Loucy (cell line): ENCODE measurements around the gene ARL8B.

Source experiments
- H2AFZ ChIP-seq: fragments of 200-600 bp; sonication (generic); 2 replicates; pipeline ENCODE4 v1.6.0; 2016; ENCODE audit warnings: antibody characterized with exemption, mild to moderate bottlenecking, low read length, moderate library complexity
- H3F3A ChIP-seq: fragments of 200-600 bp; 2 replicates; pipeline ENCODE4 v1.6.0; 2016; ENCODE audit warnings: antibody characterized with exemption, low read depth, mild to moderate bottlenecking
- H3K27me3 ChIP-seq: fragments of 200-600 bp; sonication (generic); 2 replicates; pipeline ENCODE4 v1.6.1; 2014; ENCODE audit warnings: low read length, mild to moderate bottlenecking; ENCODE audit not compliant: insufficient read depth, poor library complexity, severe bottlenecking
- H3K36me3 ChIP-seq: fragments of 200-600 bp; sonication (generic); 2 replicates; pipeline ENCODE4 v1.6.1; 2016; ENCODE audit warnings: low read length; ENCODE audit not compliant: insufficient read depth
- H3K4me1 ChIP-seq: fragments of 200-600 bp; sonication (generic); 2 replicates; pipeline ENCODE4 v1.5.1; 2014; ENCODE audit warnings: low read length, mild to moderate bottlenecking; ENCODE audit not compliant: insufficient read depth, poor library complexity, severe bottlenecking
- H3K4me2 ChIP-seq: fragments of 200-600 bp; sonication (generic); 2 replicates; pipeline ENCODE4 v1.6.0; 2014; ENCODE audit warnings: antibody characterized with exemption, low read length, low read depth, mild to moderate bottlenecking; ENCODE audit not compliant: poor library complexity, severe bottlenecking
- H3K4me3 ChIP-seq: fragments of 200-600 bp; sonication (generic); 2 replicates; pipeline ENCODE4 v1.5.1; 2014; ENCODE audit warnings: low read length, mild to moderate bottlenecking, mixed read lengths; ENCODE audit not compliant: poor library complexity, severe bottlenecking
- H3K79me2 ChIP-seq: fragments of 200-600 bp; sonication (generic); 2 replicates; pipeline ENCODE4 v1.6.1; 2014; ENCODE audit warnings: low read length; ENCODE audit not compliant: insufficient read depth
- H3K9ac ChIP-seq: fragments of 200-600 bp; sonication (generic); 2 replicates; pipeline ENCODE4 v1.6.0; 2014; ENCODE audit warnings: mild to moderate bottlenecking, low read depth, low read length, moderate library complexity; ENCODE audit not compliant: poor library complexity, severe bottlenecking
- H3K9me2 ChIP-seq: fragments of 200-600 bp; sonication (generic); replicated peaks from 2 replicates; pipeline ENCODE4 v1.6.1; 2016; ENCODE audit warnings: low read depth, low read length, mixed read lengths
- H3K9me3 ChIP-seq: fragments of 200-600 bp; sonication (generic); 2 replicates; pipeline ENCODE4 v1.6.1; 2014; ENCODE audit warnings: mild to moderate bottlenecking, antibody characterized with exemption, low read length, low read depth; ENCODE audit not compliant: insufficient read depth
- H4K20me1 ChIP-seq: fragments of 200-600 bp; sonication (generic); 2 replicates; pipeline ENCODE4 v1.6.0; 2014; ENCODE audit warnings: antibody characterized with exemption, low read length, mild to moderate bottlenecking; ENCODE audit not compliant: insufficient read depth, poor library complexity, severe bottlenecking
- EZH2phosphoT487 ChIP-seq: fragments of 200-600 bp; IDR thresholded peaks from 2 replicates; pipeline ENCODE4 v1.6.1; 2018; ENCODE audit warnings: antibody characterized with exemption, mild to moderate bottlenecking, moderate library complexity, borderline replicate concordance
- TF ChIP-seq, protein P1 (sequence below): fragments of 200-600 bp; sonication (generic); conservative IDR thresholded peaks from 2 replicates; pipeline ENCODE4 v1.5.1; 2014; ENCODE audit warnings: mild to moderate bottlenecking, antibody characterized with exemption, low read length

ARL8B gene

DNA sequence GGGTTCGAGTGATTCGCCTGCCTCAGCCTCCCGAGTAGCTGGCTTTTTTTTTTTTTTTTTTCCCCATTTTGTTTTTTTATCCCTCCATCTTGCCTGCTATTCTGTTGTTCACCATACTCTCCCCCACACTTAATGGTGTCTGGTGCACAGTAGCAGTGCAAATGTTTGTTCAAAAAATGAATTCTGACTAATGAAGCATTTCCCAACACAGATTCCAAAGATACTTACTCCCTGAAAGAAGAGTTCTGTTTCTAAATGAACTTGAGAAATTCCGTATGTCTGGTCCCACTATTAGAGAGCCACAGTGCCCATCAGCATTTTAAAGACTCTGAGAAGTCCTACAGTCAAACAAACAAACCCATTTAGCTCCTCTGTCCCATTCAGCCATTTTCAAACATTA lies 74.9 kb downstream of the ARL8B start:
- peak overlapping the region; percentile 57 for H3K4me2 ChIP-seq
- no peaks in the 10 kb centered on the region for H3K9me3 ChIP-seq
- peak overlapping the region; percentile 44 for H3K9ac ChIP-seq
- H3K9me2 ChIP-seq, result no peaks in the 10 kb centered on the region
- peaks cover 39% of the 10 kb centered on the region for H4K20me1 ChIP-seq
- 0 out of 2 replicates have a peak, but pooled peaks cover 8% of the 10 kb centered on the region for H3F3A ChIP-seq
- H3K4me1 ChIP-seq, result peaks cover 68% of the 10 kb centered on the region
- peaks cover 40% of the 10 kb centered on the region for H3K36me3 ChIP-seq
- H3K79me2 ChIP-seq, result peaks cover 77% of the 10 kb centered on the region
- no peaks in the 10 kb centered on the region for H3K27me3 ChIP-seq
- H3K4me3 ChIP-seq, result peak overlapping the region; percentile 36
- TF ChIP-seq EZH2phosphoT487, result no peak
- TF ChIP-seq, protein P1, sequence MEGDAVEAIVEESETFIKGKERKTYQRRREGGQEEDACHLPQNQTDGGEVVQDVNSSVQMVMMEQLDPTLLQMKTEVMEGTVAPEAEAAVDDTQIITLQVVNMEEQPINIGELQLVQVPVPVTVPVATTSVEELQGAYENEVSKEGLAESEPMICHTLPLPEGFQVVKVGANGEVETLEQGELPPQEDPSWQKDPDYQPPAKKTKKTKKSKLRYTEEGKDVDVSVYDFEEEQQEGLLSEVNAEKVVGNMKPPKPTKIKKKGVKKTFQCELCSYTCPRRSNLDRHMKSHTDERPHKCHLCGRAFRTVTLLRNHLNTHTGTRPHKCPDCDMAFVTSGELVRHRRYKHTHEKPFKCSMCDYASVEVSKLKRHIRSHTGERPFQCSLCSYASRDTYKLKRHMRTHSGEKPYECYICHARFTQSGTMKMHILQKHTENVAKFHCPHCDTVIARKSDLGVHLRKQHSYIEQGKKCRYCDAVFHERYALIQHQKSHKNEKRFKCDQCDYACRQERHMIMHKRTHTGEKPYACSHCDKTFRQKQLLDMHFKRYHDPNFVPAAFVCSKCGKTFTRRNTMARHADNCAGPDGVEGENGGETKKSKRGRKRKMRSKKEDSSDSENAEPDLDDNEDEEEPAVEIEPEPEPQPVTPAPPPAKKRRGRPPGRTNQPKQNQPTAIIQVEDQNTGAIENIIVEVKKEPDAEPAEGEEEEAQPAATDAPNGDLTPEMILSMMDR, result no peak
- H2AFZ ChIP-seq, result no peak overlapping the region

DNA sequence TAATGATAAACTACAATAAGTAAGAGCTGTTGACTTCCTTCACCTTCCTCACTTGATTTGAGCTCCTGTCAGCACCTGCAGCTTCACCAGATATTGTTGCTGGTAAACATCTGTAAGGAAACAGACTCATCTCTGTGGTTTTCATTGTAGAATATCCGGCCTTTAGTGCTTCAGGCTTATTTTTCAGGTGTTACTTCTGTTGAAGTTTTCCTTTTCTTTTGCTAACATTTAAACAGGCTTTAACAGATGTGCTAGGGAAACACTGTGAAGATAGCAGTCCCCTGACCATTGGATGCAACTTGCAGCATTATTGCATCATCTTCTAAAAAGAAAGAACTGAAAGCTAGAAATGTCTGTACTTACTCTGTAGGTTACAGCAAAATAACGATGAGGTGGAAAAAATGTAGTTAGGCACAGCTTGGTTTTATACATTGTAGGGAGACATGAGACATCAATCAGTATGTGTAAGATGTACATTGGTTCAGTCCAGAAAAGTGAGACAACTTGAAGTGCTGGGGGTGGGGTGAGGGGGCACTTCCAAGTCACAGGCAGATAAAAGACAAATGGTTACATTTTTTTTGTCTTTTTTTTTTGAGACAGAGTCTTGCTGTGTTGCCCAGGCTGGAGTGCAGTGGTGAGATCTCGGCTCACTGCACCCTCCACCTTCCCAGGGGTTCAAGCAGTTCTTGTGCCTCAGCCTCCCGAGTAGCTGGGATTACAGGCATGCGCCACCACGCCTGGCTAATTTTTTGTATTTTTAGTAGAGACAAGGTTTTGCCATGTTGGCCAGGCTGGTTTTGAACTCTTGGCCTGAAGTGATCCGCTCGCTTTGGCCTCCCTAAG lies 75.6 kb downstream of the ARL8B start:
- H3K27me3 ChIP-seq, result no peaks in the 10 kb centered on the region
- H3K4me2 ChIP-seq, result peak overlapping the region; percentile 57
- peak overlapping the region; percentile 36 for H3K4me3 ChIP-seq
- peak overlapping the region; percentile 44 for H3K9ac ChIP-seq
- peaks cover 46% of the 10 kb centered on the region for H3K36me3 ChIP-seq
- no peak overlapping the region for H2AFZ ChIP-seq
- H3K4me1 ChIP-seq, result peaks cover 62% of the 10 kb centered on the region
- H3K9me3 ChIP-seq, result no peaks in the 10 kb centered on the region
- H3F3A ChIP-seq, result 0 out of 2 replicates have a peak, but pooled peaks cover 8% of the 10 kb centered on the region
- no peaks in the 10 kb centered on the region for H3K9me2 ChIP-seq
- H4K20me1 ChIP-seq, result peaks cover 32% of the 10 kb centered on the region
- TF ChIP-seq EZH2phosphoT487, result no peak
- TF ChIP-seq, protein P1, result no peak
- H3K79me2 ChIP-seq, result peaks cover 70% of the 10 kb centered on the region

DNA sequence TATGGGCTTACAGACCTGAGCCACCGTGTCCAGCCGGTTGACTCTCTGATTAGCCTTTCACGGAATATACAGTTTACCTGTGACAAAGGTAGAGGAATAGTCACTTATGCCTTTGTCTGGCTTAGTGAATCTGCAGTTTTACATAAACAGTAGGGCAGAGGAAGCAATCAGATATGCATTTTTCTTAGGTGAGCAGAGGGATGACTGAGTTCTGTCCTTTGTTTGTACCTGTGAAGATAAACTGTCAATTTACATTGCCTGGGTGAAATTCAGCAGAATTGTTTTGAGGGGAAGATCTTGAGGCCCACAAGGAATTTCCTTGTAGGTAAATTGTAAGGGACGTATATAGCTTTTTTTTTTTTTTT lies 76.2 kb downstream of the ARL8B start:
- Histone ChIP-seq H3K9me3 (no peaks in the 10 kb centered on the region), H4K20me1 (peaks cover 27% of the 10 kb centered on the region), H3K79me2 (peaks cover 64% of the 10 kb centered on the region), H3K9me2 (no peaks in the 10 kb centered on the region), H3K4me2 (peak overlapping the region; percentile 57), H3K4me1 (peaks cover 56% of the 10 kb centered on the region), H3K4me3 (no peak overlapping the region), H3F3A (0 out of 2 replicates have a peak, but pooled peaks cover 8% of the 10 kb centered on the region), H3K9ac (peak overlapping the region; percentile 44), H3K36me3 (peaks cover 52% of the 10 kb centered on the region), H2AFZ (no peak overlapping the region), H3K27me3 (no peaks in the 10 kb centered on the region)
- TF ChIP-seq EZH2phosphoT487, result no peak
- TF ChIP-seq, protein P1, result no peak
